ENCODE measurements around the gene SCAMP4.

DNA sequence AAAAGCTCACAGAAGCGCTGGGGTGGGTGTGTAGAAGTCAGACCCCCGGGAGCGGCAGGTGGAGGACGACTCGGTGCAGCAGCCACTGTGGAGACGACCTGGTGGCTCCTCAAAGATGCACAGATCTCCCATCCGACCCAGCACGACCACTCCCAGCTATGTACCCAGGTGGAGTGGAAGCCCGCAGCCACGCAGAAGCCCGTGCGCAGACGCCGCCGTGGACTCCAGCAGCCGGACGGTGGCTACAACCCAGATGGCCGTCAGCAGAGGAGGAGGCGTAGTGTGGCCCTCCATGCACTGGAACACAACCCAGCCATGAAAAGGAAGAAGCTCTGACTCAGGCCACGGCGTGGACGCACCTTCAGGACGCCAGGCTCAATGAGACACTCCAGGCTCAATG, 57.5 kb downstream of the SCAMP4 start:
- TF ChIP-seq CEBPB (IDR thresholded peaks at IDR 0.05), result no peak
- no peak for TF ChIP-seq EGR1 (IDR thresholded peaks at IDR 0.05)
- TF ChIP-seq, protein P1, sequence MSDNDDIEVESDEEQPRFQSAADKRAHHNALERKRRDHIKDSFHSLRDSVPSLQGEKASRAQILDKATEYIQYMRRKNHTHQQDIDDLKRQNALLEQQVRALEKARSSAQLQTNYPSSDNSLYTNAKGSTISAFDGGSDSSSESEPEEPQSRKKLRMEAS (IDR thresholded peaks at IDR 0.05), result no peak
- TF ChIP-seq YY1 (IDR thresholded peaks at IDR 0.05; ENCODE audit: low read depth), result no peak
- no peak for TF ChIP-seq NFIC (IDR thresholded peaks at IDR 0.05)
- TF ChIP-seq TAF1 (IDR thresholded peaks at IDR 0.05; ENCODE audit: low read depth), result no peak
- no peak for TF ChIP-seq RAD21 (IDR thresholded peaks at IDR 0.05; ENCODE audit: low read depth)
- no peak for TF ChIP-seq EP300 (IDR thresholded peaks at IDR 0.05; ENCODE audit: borderline replicate concordance)
- TF ChIP-seq CREB1 (IDR thresholded peaks at IDR 0.05; ENCODE audit: low read depth), result no peak

All from Ishikawa (cell line).